ENCODE results near the gene CAND2. TPM values are rescaled to one million over a fixed set of nuclear protein-coding genes. Genes with fewer than 3 reads are reported as not detected.
A peak's percentile ranks its signal among the peaks of the same experiment; 100 is the strongest.

The CAND2 gene
- total and polyA plus RNA-seq, 2 experiments from 2014 or later: 5.6 to 20.5 TPM

DNA sequence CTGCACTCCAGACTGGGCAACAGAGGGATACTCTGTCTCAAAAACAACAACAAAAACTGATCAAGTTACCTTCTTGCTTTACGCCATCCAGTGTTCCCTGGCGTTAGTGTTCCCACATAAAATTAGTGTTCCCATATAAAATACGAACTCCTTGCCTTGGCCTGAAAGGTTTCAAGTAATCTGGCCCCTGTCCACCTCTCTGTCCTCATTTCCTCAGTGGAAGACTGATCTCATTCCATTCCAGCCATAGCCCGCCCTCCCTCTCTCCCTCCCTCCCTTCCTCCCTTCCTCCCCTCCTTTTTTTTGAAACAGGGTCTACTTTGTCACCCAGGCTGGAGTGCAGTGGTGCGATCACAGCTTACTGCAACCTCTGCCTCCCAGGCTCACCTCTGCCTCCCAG lies 2.8 kb upstream of the CAND2 start (continued):
- TF ChIP-seq, protein P1, sequence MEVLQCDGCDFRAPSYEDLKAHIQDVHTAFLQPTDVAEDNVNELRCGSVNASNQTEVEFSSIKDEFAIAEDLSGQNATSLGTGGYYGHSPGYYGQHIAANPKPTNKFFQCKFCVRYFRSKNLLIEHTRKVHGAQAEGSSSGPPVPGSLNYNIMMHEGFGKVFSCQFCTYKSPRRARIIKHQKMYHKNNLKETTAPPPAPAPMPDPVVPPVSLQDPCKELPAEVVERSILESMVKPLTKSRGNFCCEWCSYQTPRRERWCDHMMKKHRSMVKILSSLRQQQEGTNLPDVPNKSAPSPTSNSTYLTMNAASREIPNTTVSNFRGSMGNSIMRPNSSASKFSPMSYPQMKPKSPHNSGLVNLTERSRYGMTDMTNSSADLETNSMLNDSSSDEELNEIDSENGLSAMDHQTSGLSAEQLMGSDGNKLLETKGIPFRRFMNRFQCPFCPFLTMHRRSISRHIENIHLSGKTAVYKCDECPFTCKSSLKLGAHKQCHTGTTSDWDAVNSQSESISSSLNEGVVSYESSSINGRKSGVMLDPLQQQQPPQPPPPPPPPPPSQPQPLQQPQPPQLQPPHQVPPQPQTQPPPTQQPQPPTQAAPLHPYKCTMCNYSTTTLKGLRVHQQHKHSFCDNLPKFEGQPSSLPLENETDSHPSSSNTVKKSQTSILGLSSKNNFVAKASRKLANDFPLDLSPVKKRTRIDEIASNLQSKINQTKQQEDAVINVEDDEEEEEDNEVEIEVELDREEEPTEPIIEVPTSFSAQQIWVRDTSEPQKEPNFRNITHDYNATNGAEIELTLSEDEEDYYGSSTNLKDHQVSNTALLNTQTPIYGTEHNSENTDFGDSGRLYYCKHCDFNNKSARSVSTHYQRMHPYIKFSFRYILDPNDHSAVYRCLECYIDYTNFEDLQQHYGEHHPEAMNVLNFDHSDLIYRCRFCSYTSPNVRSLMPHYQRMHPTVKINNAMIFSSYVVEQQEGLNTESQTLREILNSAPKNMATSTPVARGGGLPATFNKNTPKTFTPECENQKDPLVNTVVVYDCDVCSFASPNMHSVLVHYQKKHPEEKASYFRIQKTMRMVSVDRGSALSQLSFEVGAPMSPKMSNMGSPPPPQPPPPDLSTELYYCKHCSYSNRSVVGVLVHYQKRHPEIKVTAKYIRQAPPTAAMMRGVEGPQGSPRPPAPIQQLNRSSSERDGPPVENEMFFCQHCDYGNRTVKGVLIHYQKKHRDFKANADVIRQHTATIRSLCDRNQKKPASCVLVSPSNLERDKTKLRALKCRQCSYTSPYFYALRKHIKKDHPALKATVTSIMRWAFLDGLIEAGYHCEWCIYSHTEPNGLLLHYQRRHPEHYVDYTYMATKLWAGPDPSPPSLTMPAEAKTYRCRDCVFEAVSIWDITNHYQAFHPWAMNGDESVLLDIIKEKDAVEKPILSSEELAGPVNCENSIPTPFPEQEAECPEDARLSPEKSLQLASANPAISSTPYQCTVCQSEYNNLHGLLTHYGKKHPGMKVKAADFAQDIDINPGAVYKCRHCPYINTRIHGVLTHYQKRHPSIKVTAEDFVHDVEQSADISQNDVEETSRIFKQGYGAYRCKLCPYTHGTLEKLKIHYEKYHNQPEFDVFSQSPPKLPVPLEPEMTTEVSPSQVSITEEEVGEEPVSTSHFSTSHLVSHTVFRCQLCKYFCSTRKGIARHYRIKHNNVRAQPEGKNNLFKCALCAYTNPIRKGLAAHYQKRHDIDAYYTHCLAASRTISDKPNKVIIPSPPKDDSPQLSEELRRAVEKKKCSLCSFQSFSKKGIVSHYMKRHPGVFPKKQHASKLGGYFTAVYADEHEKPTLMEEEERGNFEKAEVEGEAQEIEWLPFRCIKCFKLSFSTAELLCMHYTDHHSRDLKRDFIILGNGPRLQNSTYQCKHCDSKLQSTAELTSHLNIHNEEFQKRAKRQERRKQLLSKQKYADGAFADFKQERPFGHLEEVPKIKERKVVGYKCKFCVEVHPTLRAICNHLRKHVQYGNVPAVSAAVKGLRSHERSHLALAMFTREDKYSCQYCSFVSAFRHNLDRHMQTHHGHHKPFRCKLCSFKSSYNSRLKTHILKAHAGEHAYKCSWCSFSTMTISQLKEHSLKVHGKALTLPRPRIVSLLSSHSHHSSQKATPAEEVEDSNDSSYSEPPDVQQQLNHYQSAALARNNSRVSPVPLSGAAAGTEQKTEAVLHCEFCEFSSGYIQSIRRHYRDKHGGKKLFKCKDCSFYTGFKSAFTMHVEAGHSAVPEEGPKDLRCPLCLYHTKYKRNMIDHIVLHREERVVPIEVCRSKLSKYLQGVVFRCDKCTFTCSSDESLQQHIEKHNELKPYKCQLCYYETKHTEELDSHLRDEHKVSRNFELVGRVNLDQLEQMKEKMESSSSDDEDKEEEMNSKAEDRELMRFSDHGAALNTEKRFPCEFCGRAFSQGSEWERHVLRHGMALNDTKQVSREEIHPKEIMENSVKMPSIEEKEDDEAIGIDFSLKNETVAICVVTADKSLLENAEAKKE (CRISPR knock-in tag; IDR thresholded peaks at IDR 0.05): no peak
- TF ChIP-seq STAT1 (IDR thresholded peaks at IDR 0.05; ENCODE audit: unreplicated experiment) (no peak), EZH2phosphoT487 (IDR thresholded peaks at IDR 0.05; ENCODE audit: unreplicated experiment) (no peak), NANOG (IDR thresholded peaks at IDR 0.05; ENCODE audit: borderline replicate concordance) (no peak)

DNA sequence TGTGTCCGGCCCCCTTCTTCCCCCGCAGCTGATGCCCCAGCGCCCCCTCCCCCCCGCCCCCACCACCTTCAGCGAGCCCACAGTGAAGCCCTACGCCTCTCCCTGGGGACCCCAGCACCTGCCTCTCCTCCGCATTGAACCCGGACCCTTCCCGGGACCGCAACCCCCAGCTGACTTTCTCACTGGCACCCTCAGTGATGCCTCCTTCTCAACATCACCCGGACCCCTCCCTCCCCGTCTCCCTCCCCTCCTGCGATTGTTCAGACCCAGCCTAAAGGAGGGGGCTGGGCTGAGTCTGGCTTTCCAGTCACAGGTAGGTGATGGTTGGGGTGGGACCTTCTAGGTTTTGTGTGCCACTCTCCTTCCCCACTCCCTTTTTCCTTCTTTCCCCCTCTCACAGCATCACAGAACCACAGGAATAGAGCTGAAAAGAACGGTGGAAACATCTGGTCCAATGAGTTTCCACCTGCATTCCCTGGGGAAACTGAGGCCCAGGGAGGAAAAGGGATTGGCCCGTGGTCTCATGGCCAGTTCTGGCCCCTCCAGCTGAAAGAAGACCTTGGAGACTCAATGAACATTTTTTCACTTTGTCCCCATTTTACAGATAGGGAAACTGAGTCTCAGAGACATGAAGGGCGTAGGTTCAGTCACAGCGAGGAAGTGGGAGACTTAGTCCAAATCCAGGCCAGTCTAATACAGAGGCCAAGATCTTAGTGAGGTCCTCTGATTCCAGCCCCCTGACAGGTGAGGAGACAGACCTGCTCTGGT lies 828 bp downstream of the CAND2 start:
- Histone ChIP-seq H3K79me2 (replicated peaks; ENCODE audit: insufficient read depth) (no peaks in the 10 kb centered on the region), H3F3A (replicated peaks; ENCODE audit: low read depth) (no peaks in the 10 kb centered on the region), H3K27me3 (ENCODE audit: insufficient read depth) (no peaks in the 10 kb centered on the region), H3K27ac (ENCODE audit: low read depth) (no peak overlapping the region), H4K20me1 (replicated peaks; ENCODE audit: insufficient read depth) (no peaks in the 10 kb centered on the region), H3K36me3 (ENCODE audit: insufficient read depth) (no peaks in the 10 kb centered on the region), H3K4me1 (ENCODE audit: insufficient read depth) (peaks cover 9% of the 10 kb centered on the region; the same call in 1 of the 2 replicates), H3K4me2 (peak overlapping the region; percentile 94), H3K4me3 (peak overlapping the region; percentile 88), H3K9me2 (ENCODE audit: insufficient read depth) (no peaks in the 10 kb centered on the region), H2AFZ (no peak overlapping the region)
- DNase-seq (ENCODE audit: low spot score): peak; percentile 56
- Mint-ChIP-seq H3K36me3 (ENCODE audit: low read depth) (no peaks in the 10 kb centered on the region; the same call in 1 of the 3 replicates), H3K9me3 (no peaks in the 10 kb centered on the region; the same call in 2 of the 3 replicates), H3K27ac (no peak overlapping the region), H3K4me3 (peak overlapping the region; percentile 89), H3K27me3 (ENCODE audit: insufficient read depth, low read depth, poor library complexity) (peaks cover 20% of the 10 kb centered on the region), H3K4me1 (peaks cover 18% of the 10 kb centered on the region)
- TF ChIP-seq EZH2phosphoT487 (IDR thresholded peaks at IDR 0.05; ENCODE audit: unreplicated experiment) (no peak), CREB1 (CRISPR knock-in tag; IDR thresholded peaks at IDR 0.05; ENCODE audit: low read depth) (no peak)
- TF ChIP-seq, protein P2, sequence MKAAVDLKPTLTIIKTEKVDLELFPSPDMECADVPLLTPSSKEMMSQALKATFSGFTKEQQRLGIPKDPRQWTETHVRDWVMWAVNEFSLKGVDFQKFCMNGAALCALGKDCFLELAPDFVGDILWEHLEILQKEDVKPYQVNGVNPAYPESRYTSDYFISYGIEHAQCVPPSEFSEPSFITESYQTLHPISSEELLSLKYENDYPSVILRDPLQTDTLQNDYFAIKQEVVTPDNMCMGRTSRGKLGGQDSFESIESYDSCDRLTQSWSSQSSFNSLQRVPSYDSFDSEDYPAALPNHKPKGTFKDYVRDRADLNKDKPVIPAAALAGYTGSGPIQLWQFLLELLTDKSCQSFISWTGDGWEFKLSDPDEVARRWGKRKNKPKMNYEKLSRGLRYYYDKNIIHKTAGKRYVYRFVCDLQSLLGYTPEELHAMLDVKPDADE (IDR thresholded peaks at IDR 0.05): no peak
- ATAC-seq: peak; percentile 51
